HG03196 (cell line): ENCODE results near the gene CTSW.
"Not testable (repeated sequence)": the region's sequence is repeated elsewhere in the genome, so short reads cannot be mapped to it uniquely, and the experiment has no call there.

Experiments
- ATAC-seq: cut with Tn5 transposase; IDR thresholded peaks from one replicate; pipeline ENCODE4 v1.9.1; 2021; ENCODE audit not compliant: unreplicated experiment

The CTSW gene

DNA sequence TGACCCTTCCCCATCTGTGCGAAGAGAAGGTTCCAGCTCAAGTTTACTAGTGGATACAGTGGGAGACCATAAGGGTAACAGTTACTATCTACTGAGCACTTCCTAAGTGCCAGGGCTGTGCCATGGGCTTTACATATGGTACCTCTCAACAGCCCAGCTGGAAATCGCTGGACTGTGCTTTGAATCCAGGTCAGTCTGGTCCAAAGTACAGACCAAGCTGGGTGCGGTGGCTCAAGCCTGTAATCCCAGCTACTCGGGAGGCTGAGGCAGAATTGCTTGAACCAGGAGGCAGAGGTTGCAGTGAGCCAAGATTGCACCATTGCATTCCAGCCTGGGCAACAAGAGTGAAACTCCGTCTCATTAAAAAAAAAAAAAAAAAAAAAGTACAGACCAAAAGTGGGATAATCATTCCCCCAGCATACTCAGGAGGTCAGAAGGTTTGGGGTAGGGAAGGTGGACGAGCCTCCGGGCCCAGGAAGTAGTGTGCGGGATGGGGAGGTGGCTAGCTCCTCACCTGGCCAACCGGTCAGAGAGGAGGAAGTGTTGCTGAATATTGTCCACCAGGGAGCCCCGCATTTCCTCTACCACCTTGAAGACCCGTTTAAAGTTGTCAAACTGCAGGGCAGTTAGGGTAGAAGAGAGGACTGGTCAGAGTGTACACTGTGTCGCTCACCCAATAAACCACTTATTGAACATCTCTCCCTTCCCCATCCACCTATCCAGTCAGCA is 6.3 kb downstream of the CTSW start:
- ATAC-seq: no peak

DNA sequence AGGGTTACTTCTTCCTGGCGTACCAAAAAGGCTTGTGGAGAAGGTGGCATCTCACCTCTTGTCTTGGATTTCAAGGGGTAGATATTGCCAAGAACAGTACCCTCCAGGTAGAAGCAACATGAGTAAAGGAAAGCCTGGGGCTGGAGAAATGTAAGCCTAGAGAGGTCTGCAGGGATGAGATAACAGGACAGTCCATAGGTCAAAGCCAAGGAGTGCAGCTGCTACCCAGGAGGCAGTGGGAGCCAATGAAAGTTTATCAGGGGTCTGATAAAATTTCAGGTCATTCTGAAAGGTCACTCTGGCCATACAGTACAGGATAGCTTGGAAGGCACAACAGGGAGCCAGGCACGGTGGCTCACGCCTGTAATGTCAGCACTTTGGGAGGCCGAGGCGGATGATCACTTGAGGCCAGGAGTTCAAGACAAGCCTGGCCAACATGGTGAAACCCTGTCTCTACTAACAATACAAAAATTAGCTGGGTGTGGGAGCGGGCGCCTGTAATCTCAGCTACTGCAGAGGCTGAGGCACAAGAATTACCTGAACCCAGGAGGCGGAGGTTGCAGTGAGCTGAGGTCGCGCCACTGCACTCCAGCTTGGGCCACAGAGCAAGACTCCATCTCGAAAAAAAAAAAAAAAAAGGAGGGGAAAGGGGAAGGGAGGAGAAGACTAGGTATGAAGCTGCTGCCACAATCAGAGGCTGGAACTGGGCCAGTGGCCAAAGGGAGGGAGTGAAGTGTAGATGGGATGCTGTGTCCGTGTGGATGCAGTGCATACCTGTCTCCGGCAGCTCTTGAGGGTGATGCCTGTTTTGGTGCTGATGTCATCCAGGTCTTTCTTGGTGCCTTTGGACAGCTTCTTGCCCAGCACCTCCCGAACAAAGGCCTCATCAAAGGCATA is 7.4 kb downstream of the CTSW start:
- ATAC-seq: no peak

DNA sequence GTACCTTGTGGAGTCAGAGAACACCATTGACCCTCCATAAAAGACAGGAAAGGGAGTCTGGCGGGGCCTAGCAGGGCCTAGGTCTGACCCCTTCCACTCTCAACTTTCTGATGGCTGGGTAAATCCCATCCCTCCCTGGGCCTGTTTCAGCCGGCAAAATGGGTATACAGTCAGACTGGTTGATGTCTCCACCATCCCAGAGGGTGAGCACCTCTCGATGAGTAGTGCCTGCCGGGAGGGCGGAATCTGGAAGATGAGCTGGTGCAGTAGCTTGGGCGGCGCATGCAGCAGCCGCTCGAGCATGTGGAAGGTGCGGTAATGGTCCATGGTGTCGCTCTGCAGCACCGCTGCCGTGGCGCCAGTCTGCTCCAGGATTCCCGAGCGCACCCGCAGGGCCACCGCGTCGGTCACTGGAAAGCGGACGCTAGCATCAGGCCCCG is 8.1 kb downstream of the CTSW start:
- ATAC-seq: peak; percentile 1

DNA sequence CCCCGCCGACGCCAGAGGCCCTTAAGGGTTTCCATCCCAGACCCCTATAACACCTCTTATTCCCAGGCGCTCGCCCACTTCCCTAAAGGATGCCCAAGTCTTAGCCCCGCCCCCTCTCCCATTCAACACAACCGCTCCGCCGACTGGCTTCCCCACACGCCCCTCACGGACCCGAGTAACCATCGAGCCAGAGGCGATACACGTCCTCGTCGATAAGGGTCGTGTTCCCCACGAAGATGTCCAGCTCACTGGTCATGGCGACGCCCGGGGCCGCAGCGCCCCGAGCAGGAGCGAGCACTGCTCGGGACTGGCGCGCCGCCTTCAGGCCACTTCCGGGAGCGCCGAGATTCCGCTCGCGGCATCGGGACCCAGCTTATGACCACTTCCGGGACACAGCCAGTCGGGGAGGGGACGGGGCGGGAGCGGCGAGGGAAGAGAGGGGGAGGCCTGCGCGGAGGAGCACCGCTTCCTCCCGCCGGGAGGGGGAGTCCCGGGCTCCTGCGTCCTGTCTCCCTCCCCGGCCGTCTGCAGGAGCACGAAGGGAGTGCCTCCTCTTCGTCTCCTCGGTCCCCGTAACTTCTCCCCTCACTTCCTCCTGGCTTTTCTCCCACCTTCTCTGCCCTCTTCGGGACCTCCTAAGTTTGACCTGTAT is 8.7 kb downstream of the CTSW start, which contains the start of gene FIBP:
FIBP (minus strand) TSS at position 309 of the 652 bp plus-strand sequence; CDS start at position 256, 53 bp downstream.
- peak; percentile 43 for ATAC-seq

DNA sequence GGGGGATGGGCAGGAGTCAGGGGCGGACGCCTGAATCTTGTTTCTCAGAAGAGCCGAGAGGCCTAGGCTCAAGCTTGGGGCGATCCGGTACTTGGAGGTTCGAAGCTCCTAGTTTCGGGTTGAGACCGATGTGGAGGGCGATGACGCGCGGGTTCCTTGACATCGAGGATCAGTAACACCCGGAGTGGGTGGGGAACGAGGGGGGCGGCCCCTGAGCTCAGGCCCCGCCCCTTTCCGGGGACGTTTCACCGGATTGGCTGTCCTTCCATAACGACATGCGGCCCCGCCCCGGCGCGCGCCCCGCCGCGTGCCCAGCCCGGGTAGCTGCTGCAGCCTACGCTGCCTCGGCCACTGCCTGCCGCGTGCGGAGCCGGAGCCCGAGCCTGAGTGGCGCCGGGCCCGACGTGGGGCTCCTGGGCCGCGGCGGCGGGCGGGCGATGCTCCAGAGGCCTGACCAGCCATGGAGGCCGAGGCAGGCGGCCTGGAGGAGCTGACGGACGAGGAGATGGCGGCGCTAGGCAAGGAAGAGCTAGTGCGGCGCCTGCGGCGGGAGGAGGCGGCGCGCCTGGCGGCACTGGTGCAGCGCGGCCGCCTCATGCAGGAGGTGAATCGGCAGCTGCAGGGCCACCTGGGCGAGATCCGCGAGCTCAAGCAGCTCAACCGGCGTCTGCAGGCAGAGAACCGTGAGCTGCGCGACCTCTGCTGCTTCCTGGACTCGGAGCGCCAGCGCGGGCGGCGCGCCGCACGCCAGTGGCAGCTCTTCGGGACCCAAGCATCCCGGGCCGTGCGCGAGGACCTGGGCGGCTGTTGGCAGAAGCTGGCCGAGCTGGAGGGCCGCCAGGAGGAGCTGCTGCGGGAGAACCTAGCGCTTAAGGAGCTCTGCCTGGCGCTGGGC is 10.9 kb downstream of the CTSW start, which contains the start of gene CCDC85B:
CCDC85B (plus strand) TSS at position 350 of the 895 bp plus-strand sequence; CDS start at position 461, 111 bp downstream.
- peak; percentile 43 for ATAC-seq

- ATAC-seq: no peak
Observed at GRCh38 chr11:65891219-65892136, 11.8 kb downstream of the CTSW start.

DNA sequence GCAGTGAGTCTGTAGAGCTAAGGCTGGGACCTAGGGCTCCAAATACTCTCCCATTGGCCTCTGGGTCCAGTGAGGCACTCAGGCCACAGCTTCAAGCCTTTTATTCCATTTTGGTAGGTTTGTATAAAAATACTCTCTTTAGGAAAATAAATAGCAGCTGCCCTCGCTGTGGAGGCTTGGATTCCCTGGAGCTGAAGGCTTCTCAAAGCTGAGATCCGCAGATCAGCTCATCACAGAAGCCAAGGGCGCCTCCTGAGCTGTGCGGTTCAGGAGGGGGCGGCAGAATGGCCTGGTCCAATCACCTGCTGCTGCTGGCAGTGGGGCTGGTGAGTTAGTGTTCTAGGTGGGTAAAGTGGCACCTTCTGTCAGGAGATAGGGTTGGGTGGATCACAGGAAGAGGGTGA is 12.5 kb downstream of the CTSW start:
- not testable (repeated sequence) for ATAC-seq

GRCh38 chr11:65892661-65893317 is 13.2 kb downstream of the CTSW start:
- ATAC-seq: no peak

DNA sequence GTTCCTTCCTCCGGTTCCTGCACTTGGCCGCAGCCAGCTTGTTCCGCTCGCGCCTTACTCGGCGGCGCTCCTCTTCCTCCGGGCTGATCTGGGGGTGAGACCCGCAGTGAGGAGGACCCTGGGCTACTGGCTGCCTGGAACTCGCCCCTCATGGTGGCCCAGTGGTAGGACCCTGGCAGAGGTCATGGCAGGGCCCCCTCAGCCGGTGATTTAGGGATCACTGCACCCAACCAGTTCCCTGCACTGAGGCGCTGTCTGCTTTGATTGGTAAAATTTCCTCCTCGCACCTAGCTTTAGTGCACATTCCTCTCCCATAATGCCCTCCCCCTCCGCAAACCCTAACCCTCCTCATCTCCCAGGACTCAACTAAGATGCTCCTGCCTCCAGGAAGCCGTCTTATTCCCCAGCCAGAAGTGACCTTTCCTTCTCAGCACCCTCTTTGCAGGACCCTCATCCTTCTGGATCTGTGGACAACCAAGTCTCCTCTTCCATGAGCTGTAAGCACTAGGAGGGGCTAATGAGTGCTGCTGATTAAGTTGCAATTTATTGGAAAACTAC is 14.5 kb downstream of the CTSW start:
- no peak for ATAC-seq

DNA sequence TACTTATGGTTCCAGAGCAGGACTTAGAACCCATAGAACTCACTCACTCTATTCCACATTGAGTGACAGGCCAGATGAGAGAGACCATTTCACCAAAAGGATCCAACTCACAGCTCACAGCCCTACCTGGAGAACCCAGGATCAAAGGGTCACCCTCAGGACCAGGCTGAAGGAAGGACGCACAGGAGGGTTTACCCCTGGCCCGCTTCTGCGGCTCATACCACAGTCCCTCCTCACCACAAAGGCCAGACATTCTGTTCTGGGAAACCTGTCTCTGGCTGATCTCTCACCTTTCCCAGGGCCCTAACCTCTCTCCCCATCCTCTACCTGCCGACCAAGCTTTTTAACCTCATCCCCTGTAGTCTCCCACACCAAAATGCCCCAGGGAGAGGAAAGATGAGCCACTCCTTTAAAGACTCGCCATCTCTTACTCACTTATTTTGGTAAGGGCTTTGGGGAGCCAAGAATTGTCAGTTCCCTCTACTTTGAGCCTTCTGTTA is 15.9 kb downstream of the CTSW start:
- no peak for ATAC-seq

- ATAC-seq: no peak
Observed at GRCh38 chr11:65896034-65896999, 16.7 kb downstream of the CTSW start.

DNA sequence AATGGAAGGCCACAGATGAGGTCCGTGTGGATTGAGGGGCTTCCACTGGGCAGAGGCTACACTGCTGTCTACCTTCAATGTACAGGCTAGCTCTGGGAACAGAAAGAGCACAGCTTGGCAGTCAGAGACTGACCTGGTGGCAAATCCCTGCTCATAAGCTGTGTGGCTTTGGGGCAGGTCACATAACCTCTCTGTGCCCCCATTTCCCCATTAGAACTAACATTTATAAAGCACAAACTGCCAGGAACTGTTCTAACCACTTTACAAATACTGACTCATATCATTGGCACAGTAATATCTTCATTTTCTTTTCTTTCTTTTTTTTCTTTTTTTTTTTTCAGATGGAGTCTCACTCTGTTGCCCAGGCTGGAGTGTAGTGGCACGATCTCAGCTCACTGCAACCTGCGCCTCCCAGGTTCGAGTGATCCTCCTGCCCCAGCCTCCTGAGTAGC is 17.4 kb downstream of the CTSW start:
- no peak for ATAC-seq

DNA sequence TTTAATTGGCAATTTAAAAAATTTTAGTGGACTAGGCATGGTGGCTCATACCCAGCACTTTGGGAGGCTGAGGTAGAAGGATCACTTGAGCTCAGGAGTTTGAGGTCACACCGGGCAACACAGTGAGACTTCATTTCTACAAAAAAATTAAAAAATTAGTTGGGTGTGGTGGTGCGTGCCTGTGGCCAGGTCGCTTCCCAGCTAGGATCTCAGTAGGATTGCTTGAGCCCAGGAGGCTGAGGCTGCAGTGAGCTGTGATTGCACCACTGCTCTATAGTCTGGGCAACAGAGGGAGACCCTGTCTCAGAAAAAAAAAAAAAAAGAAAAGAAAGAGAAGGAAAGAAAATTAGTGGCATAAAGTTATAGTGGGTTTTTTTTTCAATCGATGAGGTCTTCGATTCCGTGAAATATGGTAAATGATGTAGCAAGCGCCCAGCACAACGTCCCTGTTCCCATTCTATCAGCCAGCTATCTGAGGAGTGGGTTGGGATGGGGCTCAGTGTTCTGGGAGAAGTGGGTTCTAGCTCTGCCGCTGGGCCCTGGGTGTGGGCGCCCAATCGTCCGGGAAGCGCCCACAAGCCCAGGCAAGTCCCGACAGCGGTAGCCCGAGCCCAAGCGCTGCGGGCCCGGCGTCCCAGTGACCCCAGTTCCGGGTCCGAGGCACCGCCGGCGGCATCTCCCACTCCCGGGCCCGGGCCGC is 19.2 kb downstream of the CTSW start:
- ATAC-seq: no peak

GRCh38 chr11:65899356-65900124 is 19.9 kb downstream of the CTSW start:
- no peak for ATAC-seq

DNA sequence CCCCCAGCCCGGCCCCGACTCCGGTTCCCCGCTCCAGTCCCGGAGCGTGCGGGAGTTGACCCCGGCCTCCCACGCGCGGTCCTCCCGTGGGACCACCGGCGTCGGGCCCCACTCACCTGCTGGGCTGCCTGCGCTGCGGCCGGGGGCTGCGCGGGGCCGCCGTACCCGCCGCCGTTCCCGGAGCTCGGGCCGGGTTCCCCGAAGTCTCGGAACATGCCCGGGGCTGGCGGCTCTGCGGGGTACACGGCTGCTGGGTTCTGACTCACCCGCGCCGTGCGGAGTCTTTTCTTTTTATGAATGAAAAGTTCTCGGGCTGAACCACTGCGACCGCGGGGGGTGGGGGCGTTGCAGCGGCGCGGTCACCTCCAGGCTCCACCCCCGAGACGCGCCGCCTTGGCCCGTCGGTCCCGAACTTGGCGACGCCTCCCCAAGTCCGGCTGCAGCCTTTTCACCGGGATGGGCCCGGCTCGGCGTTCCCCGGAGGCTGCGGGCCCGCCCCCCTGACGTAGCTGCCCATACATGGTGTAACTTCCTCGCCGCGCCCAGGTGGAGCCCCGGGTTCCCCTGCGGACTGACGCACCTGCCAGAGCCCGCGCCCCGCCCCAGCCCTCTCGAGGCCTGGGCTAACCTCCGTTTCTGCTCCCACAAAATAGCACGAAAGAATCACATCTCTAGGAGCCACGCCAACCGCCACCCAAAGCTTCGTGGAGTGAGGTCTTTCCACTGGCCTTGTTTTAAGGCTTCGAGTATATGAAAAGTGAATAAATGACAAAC is 20.7 kb downstream of the CTSW start, which contains the start of gene FOSL1:
FOSL1 (minus strand) TSS at position 264 of the 774 bp plus-strand sequence; CDS start at position 215, 49 bp downstream.
- ATAC-seq: peak; percentile 71
